Adipocyte (in vitro differentiated cells): ENCODE data around the gene CDH23.

Experiments
- DNase-seq: peaks from one replicate; pipeline ENCODE4 v3.0.0-alpha.2; 2015; ENCODE audit warnings: low read depth
- H3K27me3 ChIP-seq: replicated peaks from 2 replicates; pipeline ENCODE4 v1.7.0; 2013; ENCODE audit warnings: mild to moderate bottlenecking, low read length, moderate library complexity; ENCODE audit not compliant: control insufficient read depth, insufficient read depth
- H3K36me3 ChIP-seq: 2 replicates; pipeline ENCODE4 v1.7.0; 2013; ENCODE audit warnings: low read length, mild to moderate bottlenecking, moderate library complexity; ENCODE audit not compliant: control insufficient read depth, insufficient read depth, severe bottlenecking
- H3K4me1 ChIP-seq: 2 replicates; pipeline ENCODE4 v1.7.0; 2013; ENCODE audit warnings: mild to moderate bottlenecking, low read length, moderate library complexity; ENCODE audit not compliant: control insufficient read depth, insufficient read depth
- H3K4me3 ChIP-seq: 2 replicates; pipeline ENCODE4 v1.7.0; 2013; ENCODE audit warnings: mild to moderate bottlenecking, low read length, moderate library complexity
- H3K9ac ChIP-seq: 2 replicates; pipeline ENCODE4 v1.7.0; 2013; ENCODE audit warnings: mild to moderate bottlenecking, low read length, moderate library complexity
- H3K9me3 ChIP-seq: 2 replicates; pipeline ENCODE4 v1.7.0; 2013; ENCODE audit warnings: mild to moderate bottlenecking, low read length, moderate library complexity; ENCODE audit not compliant: control insufficient read depth

CDH23 gene

DNA sequence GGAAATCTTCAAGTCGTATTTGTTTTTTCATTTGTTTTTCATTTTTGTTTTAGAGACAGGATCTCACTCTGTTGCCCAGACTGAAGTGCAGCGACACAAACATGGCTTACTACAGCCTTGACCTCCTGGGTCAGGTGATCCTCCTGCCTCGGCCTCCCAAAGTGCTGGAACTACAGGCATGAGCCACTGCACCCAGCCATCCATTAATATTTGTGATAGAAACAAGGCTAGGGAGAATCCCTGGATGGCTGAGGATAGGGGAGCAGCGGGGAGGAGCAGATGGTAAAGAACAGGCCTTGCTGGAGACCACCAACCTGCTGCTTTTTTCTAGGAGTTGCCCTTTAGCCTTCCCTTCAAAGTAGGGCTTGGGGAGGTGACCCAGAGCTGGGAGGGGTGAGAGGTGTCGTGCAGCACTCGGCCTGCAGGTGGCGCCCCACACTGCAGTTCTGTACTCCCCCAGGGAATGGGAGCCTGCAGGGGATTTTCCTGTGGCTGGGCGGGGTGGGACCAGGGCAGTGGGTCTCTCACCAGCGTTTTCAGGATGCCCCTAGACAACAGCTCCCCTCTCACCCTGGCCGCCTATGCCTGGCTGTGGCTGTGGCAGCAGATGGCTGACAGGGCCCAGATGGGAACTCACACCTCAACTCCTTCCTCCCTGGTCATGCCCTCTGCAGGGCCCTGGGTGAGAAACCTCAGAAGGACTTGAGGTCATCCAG, 12.6 kb upstream of the CDH23 start:
- Histone ChIP-seq H3K36me3 (no peaks in the 10 kb centered on the region), H3K4me1 (no peaks in the 10 kb centered on the region), H3K9me3 (no peaks in the 10 kb centered on the region), H3K27me3 (peaks cover 12% of the 10 kb centered on the region), H3K4me3 (no peak overlapping the region), H3K9ac (no peak overlapping the region)
- DNase-seq, result peak; percentile 72

DNA sequence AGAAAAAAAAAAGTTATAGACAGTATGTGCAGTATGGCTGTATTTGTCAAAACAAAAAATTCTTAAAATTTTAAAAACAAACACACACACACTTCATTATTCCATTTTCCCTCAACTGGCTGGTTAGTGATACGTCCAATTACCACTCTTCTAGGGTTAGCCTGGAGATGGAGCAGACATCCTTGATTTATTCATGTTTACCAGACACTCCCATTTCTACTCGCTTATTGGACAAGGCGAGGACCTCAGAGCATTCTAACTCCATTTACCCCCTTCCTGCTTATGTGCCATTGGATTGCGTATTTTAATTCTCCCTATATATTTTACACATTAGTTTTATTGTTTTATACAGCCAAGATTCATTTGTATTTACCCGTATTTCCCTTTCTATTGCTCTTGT, 8.5 kb upstream of the CDH23 start:
- no peaks in the 10 kb centered on the region for H3K36me3 ChIP-seq
- peaks cover 50% of the 10 kb centered on the region for H3K27me3 ChIP-seq
- H3K4me1 ChIP-seq, result no peaks in the 10 kb centered on the region
- no peak for DNase-seq
- H3K4me3 ChIP-seq, result no peak overlapping the region
- no peaks in the 10 kb centered on the region for H3K9me3 ChIP-seq
- no peak overlapping the region for H3K9ac ChIP-seq

DNA sequence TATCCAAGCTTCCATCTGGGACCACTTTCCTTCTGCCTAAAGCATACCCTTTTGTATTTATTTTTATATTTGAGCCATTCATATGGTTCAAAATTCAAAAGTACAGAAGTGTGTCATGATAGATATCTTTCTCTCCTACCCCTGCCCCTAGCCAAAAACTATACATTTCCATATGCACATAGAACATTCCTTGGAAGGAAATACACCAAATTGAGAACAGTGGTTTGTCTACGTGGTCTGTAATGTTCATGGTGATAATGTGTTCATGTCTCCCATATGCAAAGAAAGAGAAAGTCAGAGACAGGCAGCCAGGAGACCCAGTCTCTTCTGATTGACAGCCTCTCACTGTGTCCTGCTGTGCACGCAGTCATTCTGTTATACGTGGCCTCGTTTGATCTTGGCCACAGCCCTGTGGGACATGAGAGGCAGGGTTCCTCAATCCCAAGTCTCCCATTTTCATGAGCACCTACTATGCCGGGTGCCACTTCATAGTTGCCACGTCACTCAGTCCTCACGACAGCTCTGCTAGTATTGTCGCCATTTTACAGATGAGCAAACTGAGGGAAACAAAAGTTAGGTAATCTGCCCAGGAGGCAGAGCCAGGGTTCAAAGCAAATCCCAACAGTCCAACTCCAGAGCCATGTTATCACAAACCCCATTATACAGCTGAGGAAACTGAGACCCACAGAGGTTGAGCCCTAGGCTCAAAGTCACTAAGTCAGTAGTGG, 8.0 kb upstream of the CDH23 start:
- H3K36me3 ChIP-seq, result no peaks in the 10 kb centered on the region
- no peak overlapping the region for H3K9ac ChIP-seq
- H3K9me3 ChIP-seq, result no peaks in the 10 kb centered on the region
- H3K4me3 ChIP-seq, result no peak overlapping the region
- peaks cover 56% of the 10 kb centered on the region for H3K27me3 ChIP-seq
- H3K4me1 ChIP-seq, result no peaks in the 10 kb centered on the region
- DNase-seq, result no peak

DNA sequence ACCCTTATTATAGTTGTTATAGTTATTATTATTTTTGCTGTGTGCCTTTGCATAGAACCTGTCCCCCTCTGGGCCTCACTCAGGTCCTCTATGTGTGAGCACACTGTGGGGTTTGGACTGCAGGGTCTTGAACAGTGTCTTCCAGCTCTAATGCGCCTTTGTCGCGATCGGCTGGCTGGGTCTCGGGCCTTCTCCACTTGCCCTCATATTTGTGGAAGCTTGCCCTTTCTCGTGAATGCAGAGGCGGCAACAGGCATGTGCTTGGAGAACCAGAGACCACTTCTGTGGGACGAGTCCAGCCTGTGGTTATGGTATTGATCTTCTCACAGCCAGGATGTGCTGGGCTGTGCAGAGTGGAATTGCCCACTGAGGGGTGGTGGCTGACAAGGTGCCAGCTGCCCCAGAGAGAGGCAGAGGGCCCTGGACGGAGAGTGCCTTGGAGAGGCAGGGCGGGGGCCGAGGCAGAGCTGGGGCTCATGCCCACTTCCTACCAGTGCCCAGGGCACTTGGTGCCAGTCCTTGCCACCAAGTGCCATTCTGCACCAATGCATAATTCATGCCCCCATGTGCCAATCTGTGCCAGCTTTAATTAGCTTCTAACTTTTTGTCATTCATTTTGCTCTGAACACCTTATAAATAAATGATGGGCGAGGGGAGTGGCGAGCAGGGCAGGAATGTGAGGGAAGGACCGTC, 6.8 kb upstream of the CDH23 start:
- Histone ChIP-seq H3K27me3 (peaks cover 66% of the 10 kb centered on the region), H3K36me3 (no peaks in the 10 kb centered on the region), H3K4me3 (no peak overlapping the region), H3K4me1 (no peaks in the 10 kb centered on the region), H3K9me3 (no peaks in the 10 kb centered on the region), H3K9ac (no peak overlapping the region)
- no peak for DNase-seq

GRCh38 chr10:71390461-71390835, 6.3 kb upstream of the CDH23 start:
- Histone ChIP-seq H3K4me3 (no peak overlapping the region), H3K36me3 (no peaks in the 10 kb centered on the region), H3K9me3 (no peaks in the 10 kb centered on the region), H3K4me1 (no peaks in the 10 kb centered on the region), H3K9ac (no peak overlapping the region), H3K27me3 (peaks cover 71% of the 10 kb centered on the region)
- no peak for DNase-seq

DNA sequence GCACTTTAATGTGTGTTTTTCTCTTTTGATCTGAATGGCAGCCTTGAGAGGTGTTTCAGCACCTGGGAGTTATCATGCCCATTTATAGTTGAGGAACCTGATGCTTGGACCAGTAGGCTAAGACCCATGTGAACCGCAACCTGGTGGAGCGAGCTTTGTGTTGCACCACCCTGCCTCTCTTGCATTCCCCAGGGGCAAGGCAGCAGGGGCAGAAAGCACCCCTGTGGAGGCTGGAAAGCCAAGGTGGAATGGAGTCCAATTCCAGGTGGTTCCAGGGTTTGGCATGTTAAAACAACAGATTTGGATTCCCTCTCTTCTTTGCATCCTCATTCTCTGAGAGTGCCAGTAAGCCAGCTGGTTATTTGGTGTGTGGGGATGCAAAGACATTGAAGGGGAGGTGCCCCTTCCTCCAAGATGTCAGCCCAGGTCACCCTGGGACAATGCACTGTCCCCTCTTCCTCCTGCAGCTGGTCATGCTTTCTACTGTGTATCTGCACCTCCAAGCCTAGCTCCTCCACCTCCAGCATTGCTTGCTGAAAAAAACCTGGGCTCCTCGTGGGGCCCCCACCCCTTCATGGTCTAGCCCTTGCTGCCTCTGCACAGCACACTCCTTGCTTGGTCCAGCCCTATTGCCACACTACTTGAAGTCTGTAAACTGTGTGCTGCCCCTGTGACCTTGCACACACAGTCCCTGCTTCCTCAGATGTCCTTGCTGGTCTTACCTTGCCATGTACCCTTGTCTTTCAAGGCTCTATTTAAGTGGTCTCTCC, 5.6 kb upstream of the CDH23 start:
- Histone ChIP-seq H3K9me3 (no peaks in the 10 kb centered on the region), H3K36me3 (no peaks in the 10 kb centered on the region), H3K4me3 (no peak overlapping the region), H3K4me1 (no peaks in the 10 kb centered on the region), H3K27me3 (peaks cover 78% of the 10 kb centered on the region), H3K9ac (no peak overlapping the region)
- DNase-seq, result no peak

- peaks cover 78% of the 10 kb centered on the region for H3K27me3 ChIP-seq
- no peak for DNase-seq
Observed at GRCh38 chr10:71391701-71392100, 5.0 kb upstream of the CDH23 start.

GRCh38 chr10:71392292-71392691, 4.4 kb upstream of the CDH23 start:
- H3K9ac ChIP-seq, result no peak overlapping the region
- peaks cover 2% of the 10 kb centered on the region for H3K4me1 ChIP-seq
- H3K4me3 ChIP-seq, result no peak overlapping the region
- no peaks in the 10 kb centered on the region for H3K9me3 ChIP-seq
- H3K27me3 ChIP-seq, result peaks cover 80% of the 10 kb centered on the region
- no peaks in the 10 kb centered on the region for H3K36me3 ChIP-seq
- no peak for DNase-seq

More at GRCh38 chr10:71391701-71392100, 5.0 kb upstream of the CDH23 start:
- Histone ChIP-seq H3K36me3 (no peaks in the 10 kb centered on the region), H3K4me1 (no peaks in the 10 kb centered on the region), H3K9ac (no peak overlapping the region), H3K4me3 (no peak overlapping the region), H3K9me3 (no peaks in the 10 kb centered on the region)

DNA sequence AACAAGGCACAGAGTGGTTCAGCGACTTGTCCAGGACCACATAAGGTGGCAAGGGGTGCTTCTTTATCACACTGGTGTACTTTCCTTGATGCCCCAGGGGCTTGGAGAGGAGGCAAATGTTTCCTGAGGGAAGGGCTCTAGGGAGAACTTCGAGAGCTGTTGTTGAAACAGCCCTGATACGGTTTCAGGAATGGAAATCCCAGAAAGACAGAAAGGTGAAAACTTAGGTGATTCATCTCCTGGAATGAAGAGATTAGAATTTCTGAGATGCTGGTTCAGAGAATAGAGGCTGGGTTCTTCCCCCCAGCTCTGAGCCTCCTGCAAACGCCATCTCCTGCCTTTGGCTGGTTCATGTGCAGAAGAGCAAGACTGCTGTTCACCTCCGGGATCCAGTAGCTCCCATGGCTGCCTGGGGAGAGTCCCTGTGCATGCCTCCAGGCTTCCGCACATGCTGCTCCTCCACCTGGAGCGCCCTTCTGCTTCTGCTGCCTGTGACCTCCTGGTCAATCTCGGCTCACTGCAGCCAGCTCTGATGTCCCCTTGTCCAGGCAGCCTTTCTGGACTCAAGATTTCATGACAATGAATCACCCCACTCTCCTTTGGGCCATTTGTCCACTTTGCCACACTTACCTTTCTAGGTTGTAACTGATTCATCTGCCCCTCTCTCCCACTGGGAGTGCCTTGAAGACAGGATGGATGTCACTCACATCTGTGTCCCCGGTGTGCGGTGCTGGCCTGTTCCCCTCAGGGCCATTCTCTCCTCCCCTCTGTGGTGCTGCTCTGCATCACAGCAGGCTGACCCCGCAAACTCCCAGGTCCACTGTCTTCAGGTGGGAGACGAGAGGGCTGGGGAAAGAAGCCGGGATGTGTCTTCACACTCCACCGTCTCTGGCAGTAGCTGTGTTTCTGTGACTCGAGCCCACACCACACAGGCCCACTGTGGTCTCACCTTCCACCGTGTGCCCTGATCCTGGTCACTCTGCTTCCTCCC, 3.6 kb upstream of the CDH23 start:
- no peaks in the 10 kb centered on the region for H3K9me3 ChIP-seq
- H3K9ac ChIP-seq, result no peak overlapping the region
- no peak overlapping the region for H3K4me3 ChIP-seq
- DNase-seq, result no peak
- H3K36me3 ChIP-seq, result no peaks in the 10 kb centered on the region
- peaks cover 7% of the 10 kb centered on the region for H3K4me1 ChIP-seq
- H3K27me3 ChIP-seq, result peaks cover 84% of the 10 kb centered on the region

DNA sequence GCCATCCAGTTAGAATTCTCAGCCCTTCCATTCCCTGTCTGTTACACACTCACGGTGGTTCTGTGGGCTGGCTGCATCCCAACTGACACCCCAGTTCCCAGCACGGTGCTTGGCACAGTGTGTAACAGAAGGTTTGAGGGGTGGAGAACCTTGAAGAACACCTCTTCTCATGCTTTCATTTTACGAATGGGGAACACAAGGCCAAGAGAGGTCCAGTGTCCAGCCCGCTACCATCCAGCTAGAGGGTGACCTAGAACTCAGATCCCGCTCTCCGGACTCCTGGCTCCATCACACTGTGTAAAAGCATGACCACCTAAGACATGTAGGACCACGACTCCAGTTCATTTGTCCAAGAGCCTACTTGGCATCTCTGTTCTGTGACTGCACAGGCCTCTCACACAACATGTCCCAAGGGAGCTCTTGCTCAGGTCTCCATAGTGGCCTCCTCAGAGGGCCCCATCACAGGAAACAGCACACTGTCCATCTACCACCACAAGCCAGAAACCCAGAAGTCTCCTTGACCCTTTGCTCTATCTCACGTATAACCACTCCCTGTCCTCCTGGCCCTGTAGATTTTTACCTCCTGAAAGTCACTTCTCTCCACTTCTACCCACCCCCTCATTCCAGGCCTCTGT, 2.8 kb upstream of the CDH23 start:
- no peak overlapping the region for H3K9ac ChIP-seq
- H3K4me3 ChIP-seq, result no peak overlapping the region
- no peak for DNase-seq
- H3K4me1 ChIP-seq, result peaks cover 7% of the 10 kb centered on the region
- no peaks in the 10 kb centered on the region for H3K36me3 ChIP-seq
- H3K9me3 ChIP-seq, result no peaks in the 10 kb centered on the region
- peaks cover 86% of the 10 kb centered on the region for H3K27me3 ChIP-seq
